ENCODE results near the gene TTC9B.

The TTC9B gene

DNA sequence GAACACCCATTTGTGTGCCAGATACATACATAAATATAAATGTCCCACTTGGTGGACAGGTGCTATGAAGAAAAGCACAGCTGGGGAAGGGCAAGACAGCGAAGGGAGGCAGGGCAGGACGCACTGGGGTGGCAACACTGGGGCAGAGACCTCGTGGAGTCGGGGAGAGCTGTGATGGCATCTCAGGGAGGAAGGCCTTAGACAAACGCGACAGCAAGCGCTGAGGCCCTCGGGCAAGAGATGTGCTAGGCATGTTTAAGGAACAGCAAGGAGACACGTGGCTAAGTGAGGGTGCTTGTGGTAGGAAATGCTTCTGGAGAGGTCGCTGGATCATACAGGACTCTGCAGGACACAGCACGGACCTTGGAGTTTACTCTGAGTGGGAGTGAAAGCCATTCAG is 31.6 kb upstream of the TTC9B start:
- in situ Hi-C loops (cut with MboI; ENCODE audit: low sequenced_read_pairs, unreplicated experiment), result loop anchor here (25.0 kb wide), 1 partner anchor 362 kb away; no protein-coding TSS in a partner anchor
- TF ChIP-seq, protein P1, sequence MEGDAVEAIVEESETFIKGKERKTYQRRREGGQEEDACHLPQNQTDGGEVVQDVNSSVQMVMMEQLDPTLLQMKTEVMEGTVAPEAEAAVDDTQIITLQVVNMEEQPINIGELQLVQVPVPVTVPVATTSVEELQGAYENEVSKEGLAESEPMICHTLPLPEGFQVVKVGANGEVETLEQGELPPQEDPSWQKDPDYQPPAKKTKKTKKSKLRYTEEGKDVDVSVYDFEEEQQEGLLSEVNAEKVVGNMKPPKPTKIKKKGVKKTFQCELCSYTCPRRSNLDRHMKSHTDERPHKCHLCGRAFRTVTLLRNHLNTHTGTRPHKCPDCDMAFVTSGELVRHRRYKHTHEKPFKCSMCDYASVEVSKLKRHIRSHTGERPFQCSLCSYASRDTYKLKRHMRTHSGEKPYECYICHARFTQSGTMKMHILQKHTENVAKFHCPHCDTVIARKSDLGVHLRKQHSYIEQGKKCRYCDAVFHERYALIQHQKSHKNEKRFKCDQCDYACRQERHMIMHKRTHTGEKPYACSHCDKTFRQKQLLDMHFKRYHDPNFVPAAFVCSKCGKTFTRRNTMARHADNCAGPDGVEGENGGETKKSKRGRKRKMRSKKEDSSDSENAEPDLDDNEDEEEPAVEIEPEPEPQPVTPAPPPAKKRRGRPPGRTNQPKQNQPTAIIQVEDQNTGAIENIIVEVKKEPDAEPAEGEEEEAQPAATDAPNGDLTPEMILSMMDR (IDR thresholded peaks at IDR 0.05; ENCODE audit: borderline replicate concordance, control extremely low read depth, extremely low read depth, insufficient read depth, missing control alignments), result no peak
- DNase-seq (ENCODE audit: low spot score), result no peak

DNA sequence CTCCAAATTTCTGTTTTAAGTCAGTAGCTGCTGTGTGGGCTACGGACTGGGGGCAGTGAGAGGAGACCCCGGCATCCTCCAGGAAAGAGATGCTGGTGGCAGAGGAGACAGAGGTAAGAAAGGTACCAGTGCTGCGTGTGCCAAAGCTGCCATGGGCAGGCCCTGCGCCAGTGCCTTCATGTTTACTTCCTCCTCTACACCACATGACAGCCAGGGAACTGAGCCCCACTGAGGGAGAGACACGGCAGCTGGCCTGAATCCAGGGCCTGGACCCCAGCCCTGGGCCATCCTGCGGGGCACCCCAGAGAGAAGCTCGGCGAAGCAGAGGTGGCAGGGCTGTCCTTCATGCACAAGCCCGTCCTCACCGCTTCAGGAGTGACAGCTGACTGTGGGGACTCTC is 31.0 kb upstream of the TTC9B start:
- TF ChIP-seq, protein P1 (IDR thresholded peaks at IDR 0.05; ENCODE audit: borderline replicate concordance, control extremely low read depth, extremely low read depth, insufficient read depth, missing control alignments), result no peak
- in situ Hi-C loops (cut with MboI; ENCODE audit: low sequenced_read_pairs, unreplicated experiment), result loop anchor here (25.0 kb wide), 1 partner anchor 362 kb away; no protein-coding TSS in a partner anchor
- DNase-seq (ENCODE audit: low spot score), result no peak

DNA sequence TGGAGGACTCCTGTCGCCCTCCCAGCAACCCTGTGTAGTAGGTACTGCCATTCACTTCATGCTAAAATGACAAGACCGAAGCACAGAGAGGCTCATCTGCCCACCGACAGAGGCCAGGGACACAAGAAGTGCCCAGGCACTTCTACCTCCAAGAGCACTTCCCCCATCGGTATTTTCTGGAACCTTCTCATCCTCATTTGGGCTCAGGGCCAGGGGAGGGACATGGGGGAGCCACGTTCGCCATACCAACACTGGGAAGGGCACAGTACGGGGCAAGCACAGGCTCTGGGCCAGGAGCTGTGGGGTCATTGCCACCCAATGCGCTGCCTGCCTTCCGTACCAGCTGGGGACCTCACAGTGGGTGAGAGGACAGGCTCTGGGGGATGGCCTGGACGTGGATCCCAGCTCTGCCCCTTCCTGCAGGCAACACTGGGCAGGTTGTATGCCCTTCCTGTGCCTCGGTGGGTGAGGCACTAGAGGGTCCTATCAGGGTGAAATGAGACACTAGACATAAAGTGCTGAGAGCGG is 29.6 kb upstream of the TTC9B start:
- in situ Hi-C loops (cut with MboI; ENCODE audit: low sequenced_read_pairs, unreplicated experiment), result loop anchor here (25.0 kb wide), 1 partner anchor 360 kb away; no protein-coding TSS in a partner anchor
- no peak for DNase-seq (ENCODE audit: low spot score)
- TF ChIP-seq, protein P1 (IDR thresholded peaks at IDR 0.05; ENCODE audit: borderline replicate concordance, control extremely low read depth, extremely low read depth, insufficient read depth, missing control alignments), result no peak

DNA sequence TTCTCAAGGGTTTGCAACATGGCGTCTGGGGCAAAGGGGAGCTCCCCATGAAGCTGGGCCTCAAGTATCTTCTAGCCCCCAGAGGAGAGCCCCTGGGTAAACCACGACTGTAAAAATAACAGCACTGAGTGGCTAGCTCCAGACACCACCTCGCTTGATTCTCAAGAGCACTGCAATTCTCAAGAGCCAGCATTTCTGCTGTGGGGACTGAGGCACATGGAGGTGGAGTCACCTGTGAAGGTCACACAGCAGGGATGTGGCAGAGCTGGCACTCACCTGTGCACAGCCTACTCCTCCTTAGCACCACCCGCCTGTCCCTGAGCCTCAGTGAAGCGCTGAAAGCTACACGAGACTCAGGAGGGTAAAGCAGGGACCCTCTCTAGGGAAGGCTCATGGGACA is 29.0 kb upstream of the TTC9B start:
- DNase-seq (ENCODE audit: low spot score), result no peak
- in situ Hi-C loops (cut with MboI; ENCODE audit: low sequenced_read_pairs, unreplicated experiment), result loop anchor here (25.0 kb wide), 1 partner anchor 360 kb away; no protein-coding TSS in a partner anchor
- TF ChIP-seq, protein P1 (IDR thresholded peaks at IDR 0.05; ENCODE audit: borderline replicate concordance, control extremely low read depth, extremely low read depth, insufficient read depth, missing control alignments), result no peak

DNA sequence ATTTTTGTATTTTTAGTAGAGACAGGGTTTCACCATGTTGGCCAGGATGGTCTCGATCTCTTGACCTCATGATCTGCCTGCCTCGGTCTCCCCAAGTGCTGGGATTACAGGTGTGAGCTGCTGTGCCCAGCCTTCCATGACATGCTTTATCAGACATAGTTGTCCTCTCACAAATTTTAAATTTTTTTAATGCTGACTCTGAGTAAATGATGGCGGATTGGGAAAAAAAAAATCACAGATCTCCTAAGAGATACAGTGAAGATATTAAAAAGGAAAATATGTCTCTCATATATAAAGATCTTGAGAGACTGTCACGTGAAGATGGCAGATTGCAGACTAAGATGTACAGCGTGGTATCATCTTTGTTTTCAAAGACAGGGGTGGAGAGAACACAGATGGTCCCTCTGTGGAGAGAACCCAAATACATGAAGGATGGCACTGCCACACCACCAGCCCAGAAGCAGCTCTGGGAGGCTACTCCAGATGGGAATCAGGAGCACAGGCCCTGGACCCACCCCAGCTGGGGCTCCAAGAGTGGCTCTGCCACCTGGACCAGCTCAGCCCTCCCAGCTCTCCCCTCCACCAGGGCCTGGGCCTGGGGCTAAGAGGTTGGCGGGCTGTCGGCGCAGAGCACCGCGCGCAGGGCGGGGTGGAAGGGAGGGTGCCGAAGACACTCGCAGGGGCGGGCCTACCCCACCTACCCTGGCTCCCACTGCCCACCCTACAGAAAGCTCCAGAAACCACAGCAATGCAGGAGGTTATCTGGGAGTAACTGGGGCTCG is 28.3 kb upstream of the TTC9B start:
- in situ Hi-C loops (cut with MboI; ENCODE audit: low sequenced_read_pairs, unreplicated experiment), result loop anchor here (25.0 kb wide), 1 partner anchor 359 kb away; no protein-coding TSS in a partner anchor
- DNase-seq (ENCODE audit: low spot score), result no peak
- TF ChIP-seq, protein P1 (IDR thresholded peaks at IDR 0.05; ENCODE audit: borderline replicate concordance, control extremely low read depth, extremely low read depth, insufficient read depth, missing control alignments), result no peak

DNA sequence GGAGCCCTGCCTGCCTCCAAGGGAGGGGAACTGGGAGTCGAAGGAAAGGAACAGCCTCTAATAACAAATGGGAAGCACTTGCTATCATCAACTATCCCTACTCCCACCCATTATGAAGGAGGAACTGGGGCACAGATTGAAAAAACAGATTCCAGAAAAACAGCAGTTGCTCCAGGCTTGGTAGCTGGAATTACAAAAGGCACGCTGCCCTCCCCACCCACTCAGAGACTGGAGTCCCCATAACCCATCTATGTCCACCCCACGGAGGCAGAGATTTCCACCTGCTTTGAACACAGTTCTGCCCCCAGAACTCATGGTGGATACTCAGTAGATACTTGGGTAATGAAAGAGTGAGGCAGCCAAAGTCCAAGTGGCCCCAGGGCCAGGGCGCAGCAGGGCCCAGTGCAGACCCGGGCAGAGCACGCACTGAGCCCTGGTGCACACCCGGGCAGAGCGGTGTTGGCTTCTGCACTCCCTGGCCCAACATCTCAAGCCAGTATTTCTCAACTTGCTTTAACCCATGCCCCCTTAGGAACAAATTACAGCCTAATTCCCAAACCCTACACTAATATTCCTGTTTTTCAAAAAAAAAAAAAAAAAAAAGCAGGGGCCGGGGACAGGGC is 27.4 kb upstream of the TTC9B start:
- in situ Hi-C loops (cut with MboI; ENCODE audit: low sequenced_read_pairs, unreplicated experiment), result loop anchor here (25.0 kb wide), 1 partner anchor 358 kb away; no protein-coding TSS in a partner anchor
- no peak for DNase-seq (ENCODE audit: low spot score)
- TF ChIP-seq, protein P1 (IDR thresholded peaks at IDR 0.05; ENCODE audit: borderline replicate concordance, control extremely low read depth, extremely low read depth, insufficient read depth, missing control alignments), result no peak

Data from GM13976 (cell line).